Neural crest cell (in vitro differentiated cells): ENCODE measurements around the gene FRMD4B. TPM values are rescaled to one million over a fixed set of nuclear protein-coding genes. Genes with fewer than 3 reads are reported as not detected.

Experiments used
- DNase-seq: peaks from one replicate; pipeline ENCODE4 v3.0.0; 2021; ENCODE audit warnings: low read depth, mixed read lengths, low spot score
- H3K27ac Mint-ChIP-seq: one replicate; pipeline ENCODE4 v1.8.0; 2021; ENCODE audit warnings: mild to moderate bottlenecking, mixed read lengths; ENCODE audit not compliant: unreplicated experiment
- H3K27me3 Mint-ChIP-seq: 2 replicates; pipeline ENCODE4 v1.8.0; 2021; ENCODE audit warnings: low read depth, mild to moderate bottlenecking, mixed read lengths
- H3K36me3 Mint-ChIP-seq: 2 replicates; pipeline ENCODE4 v1.8.0; 2021; ENCODE audit warnings: low read depth, mild to moderate bottlenecking, mixed read lengths
- H3K4me1 Mint-ChIP-seq: 2 replicates; pipeline ENCODE4 v1.8.0; 2021; ENCODE audit warnings: mixed read lengths
- H3K4me3 Mint-ChIP-seq: one replicate; pipeline ENCODE4 v1.8.0; 2021; ENCODE audit warnings: mild to moderate bottlenecking, mixed read lengths
- H3K9me3 Mint-ChIP-seq: 2 replicates; pipeline ENCODE4 v1.8.0; 2021; ENCODE audit warnings: mixed read lengths
- total RNA-seq: library from RNA; stranded (reverse); gene quantifications from 2 replicates; pipeline ENCODE4 v1.2.1, GENCODE V29; 2021
- TF ChIP-seq, protein P1 (sequence below): fragments of 200-600 bp; sonication (generic); conservative IDR thresholded peaks from 2 replicates; pipeline ENCODE4 v1.5.0; 2021; ENCODE audit warnings: antibody characterized with exemption, mild to moderate bottlenecking

FRMD4B gene
- total RNA-seq, 1 donor from 2014 or later: 17.2 TPM

DNA sequence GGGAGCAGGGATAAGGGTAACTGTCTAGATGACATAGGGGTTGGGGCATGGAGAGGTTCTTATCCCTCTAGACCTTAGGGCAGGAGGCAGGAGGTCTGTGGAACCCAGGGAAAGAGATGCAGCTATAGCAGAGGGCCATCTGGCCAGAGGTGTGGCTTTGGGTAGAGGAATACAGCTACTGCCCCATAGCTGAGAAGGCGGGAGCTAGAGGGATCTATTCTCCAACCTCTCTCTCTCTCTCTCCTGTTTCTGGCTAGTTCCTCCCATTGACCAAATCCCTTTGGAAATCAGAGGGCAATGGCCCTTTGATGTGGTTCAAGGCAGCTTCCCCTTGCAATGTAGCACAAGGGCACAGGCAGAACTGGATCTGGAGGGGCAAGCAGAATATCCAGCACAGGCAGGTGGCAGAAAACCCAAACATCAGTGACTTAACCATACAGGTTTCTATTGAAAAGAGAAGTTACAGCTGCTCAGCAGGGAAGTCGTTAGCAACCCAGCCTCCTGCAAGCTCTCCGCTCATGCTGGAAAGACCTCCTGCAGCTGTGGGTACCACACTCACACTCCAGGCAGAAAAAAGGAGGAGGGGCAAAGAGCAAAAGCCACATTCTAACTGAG is 241.2 kb downstream of the FRMD4B start:
- Mint-ChIP-seq H3K9me3 (no peaks in the 10 kb centered on the region), H3K36me3 (no peaks in the 10 kb centered on the region), H3K4me1 (peaks cover 15% of the 10 kb centered on the region), H3K4me3 (no peak overlapping the region), H3K27ac (no peak overlapping the region), H3K27me3 (no peaks in the 10 kb centered on the region)
- no peak for DNase-seq
- TF ChIP-seq, protein P1, sequence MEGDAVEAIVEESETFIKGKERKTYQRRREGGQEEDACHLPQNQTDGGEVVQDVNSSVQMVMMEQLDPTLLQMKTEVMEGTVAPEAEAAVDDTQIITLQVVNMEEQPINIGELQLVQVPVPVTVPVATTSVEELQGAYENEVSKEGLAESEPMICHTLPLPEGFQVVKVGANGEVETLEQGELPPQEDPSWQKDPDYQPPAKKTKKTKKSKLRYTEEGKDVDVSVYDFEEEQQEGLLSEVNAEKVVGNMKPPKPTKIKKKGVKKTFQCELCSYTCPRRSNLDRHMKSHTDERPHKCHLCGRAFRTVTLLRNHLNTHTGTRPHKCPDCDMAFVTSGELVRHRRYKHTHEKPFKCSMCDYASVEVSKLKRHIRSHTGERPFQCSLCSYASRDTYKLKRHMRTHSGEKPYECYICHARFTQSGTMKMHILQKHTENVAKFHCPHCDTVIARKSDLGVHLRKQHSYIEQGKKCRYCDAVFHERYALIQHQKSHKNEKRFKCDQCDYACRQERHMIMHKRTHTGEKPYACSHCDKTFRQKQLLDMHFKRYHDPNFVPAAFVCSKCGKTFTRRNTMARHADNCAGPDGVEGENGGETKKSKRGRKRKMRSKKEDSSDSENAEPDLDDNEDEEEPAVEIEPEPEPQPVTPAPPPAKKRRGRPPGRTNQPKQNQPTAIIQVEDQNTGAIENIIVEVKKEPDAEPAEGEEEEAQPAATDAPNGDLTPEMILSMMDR: no peak

DNA sequence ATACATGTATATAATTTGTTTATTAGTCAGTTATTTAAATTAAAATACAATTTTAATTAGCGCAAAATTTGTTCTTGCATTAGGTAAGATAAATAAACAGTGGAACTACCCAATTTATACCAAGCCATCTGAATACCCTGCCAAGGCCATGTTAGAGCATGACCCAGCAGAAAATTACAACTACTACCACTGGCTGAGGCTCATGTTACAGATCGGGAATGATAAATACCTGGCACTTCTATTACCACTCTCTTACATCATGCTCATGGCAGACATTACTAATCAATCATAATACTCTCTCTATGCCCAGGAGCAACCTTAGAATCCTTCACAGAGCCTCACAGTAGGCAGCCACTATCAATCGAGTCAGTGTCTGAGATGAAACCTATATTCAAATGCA is 242.3 kb downstream of the FRMD4B start:
- Mint-ChIP-seq H3K4me1 (peaks cover 15% of the 10 kb centered on the region), H3K9me3 (no peaks in the 10 kb centered on the region), H3K4me3 (no peak overlapping the region), H3K36me3 (no peaks in the 10 kb centered on the region), H3K27me3 (no peaks in the 10 kb centered on the region), H3K27ac (no peak overlapping the region)
- TF ChIP-seq, protein P1: no peak
- DNase-seq: no peak

DNA sequence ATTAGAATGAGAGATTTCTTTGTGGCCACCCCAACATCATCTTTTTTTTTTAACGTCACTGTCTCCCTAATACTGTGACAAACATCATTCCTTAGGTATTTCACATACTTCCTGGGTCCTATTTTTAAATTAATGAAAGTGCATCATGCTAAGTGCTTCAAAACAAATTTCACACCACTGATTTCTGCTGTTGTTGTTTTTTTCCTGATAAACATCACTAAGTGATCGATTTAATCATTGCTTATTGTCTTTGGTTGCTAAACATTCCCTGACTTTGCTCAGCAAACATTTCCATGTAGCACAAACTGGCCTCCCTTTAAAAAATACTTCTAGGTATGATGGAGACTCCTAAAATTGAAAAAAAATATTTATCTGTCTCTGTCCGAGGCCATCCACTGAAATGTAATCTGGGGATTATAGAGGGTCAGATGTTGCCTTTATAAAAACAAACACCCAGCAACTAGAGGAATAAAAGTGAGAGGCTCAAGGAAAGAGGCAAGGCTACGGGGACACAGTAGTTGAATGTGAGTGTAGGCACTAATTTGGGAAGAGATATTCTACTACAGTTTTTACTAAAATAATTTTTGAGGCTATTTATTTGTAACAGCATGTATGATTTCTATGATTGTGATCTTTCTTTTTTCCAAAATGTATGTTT is 243.0 kb downstream of the FRMD4B start:
- Mint-ChIP-seq H3K4me3 (no peak overlapping the region), H3K9me3 (no peaks in the 10 kb centered on the region), H3K4me1 (peaks cover 15% of the 10 kb centered on the region), H3K36me3 (no peaks in the 10 kb centered on the region), H3K27me3 (no peaks in the 10 kb centered on the region), H3K27ac (no peak overlapping the region)
- TF ChIP-seq, protein P1: no peak
- DNase-seq: no peak

DNA sequence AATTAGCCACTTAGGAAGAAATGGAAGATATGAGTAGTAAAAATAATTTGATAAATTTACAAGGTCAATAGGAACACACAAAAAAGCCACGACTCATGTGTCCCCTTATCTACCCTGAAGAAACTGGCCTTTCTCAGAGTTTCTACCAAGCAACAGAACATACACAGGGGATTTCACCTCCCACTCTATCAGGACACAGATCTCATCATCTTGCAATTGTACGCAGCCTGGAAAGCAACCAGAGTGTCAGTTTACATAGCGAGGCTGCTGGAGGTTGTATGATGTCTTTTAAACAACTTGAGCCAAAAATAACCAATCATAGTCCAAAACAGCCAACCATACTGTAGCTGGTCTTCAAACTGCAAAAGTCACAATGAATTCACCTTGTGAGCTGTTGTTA is 243.8 kb downstream of the FRMD4B start:
- Mint-ChIP-seq H3K36me3 (no peaks in the 10 kb centered on the region), H3K27me3 (no peaks in the 10 kb centered on the region), H3K9me3 (no peaks in the 10 kb centered on the region), H3K4me3 (no peak overlapping the region), H3K4me1 (peaks cover 15% of the 10 kb centered on the region), H3K27ac (no peak overlapping the region)
- TF ChIP-seq, protein P1: no peak
- DNase-seq: no peak

DNA sequence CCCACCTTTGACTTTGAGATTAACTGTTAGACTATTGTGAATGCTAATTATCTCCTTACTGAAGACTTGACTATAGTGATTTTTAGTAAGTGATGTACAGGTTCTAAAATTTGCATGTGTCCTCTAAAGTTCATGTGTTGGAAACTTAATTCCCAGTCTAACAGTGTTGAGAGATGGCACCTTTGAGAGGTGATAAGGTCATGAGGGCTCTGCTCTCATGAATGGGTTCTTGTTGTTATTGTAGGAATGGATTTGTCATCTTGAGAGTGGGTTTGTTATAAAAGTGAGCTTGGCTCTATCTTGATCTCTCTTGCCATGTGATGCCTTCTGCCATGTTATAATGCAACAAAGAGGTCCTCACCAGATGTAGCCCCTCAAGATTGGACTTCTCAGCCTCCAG is 244.6 kb downstream of the FRMD4B start:
- peaks cover 15% of the 10 kb centered on the region for H3K4me1 Mint-ChIP-seq
- H3K27me3 Mint-ChIP-seq: no peaks in the 10 kb centered on the region
- TF ChIP-seq, protein P1: no peak
- H3K4me3 Mint-ChIP-seq: no peak overlapping the region
- no peak for DNase-seq
- no peaks in the 10 kb centered on the region for H3K36me3 Mint-ChIP-seq
- no peak overlapping the region for H3K27ac Mint-ChIP-seq
- H3K9me3 Mint-ChIP-seq: no peaks in the 10 kb centered on the region
